HepG2 (cell line): Measurements from ENCODE around the gene TAAR5. TPM values are rescaled to one million over a fixed set of nuclear protein-coding genes. Genes with fewer than 3 reads are reported as not detected.
A peak's percentile ranks its signal among the peaks of the same experiment; 100 is the strongest.

Source experiments
- CHCHD3 ChIP-seq: sonication (generic); formaldehyde crosslinking; IDR thresholded peaks from 2 replicates; pipeline ENCODE4 v1.8.0; 2022; ENCODE audit warnings: mild to moderate bottlenecking, missing genetic modification reagents, moderate library complexity
- DNMT1 ChIP-seq: sonication (generic); formaldehyde crosslinking; IDR thresholded peaks from 2 replicates; pipeline ENCODE4 v1.5.1; 2020; ENCODE audit warnings: mild to moderate bottlenecking, missing genetic modification reagents
- HNRNPK ChIP-seq: fragments of 200-400 bp; formaldehyde crosslinking; IDR thresholded peaks from 2 replicates; pipeline ENCODE4 v1.6.1; 2018; ENCODE audit warnings: low read length, low read depth, moderate library complexity, mild to moderate bottlenecking; ENCODE audit not compliant: poor library complexity, severe bottlenecking
- MBD4 ChIP-seq: IDR thresholded peaks from 2 replicates; pipeline ENCODE4 v1.6.1; 2012; ENCODE audit warnings: low read length, inconsistent platforms, borderline replicate concordance
- MBNL3 ChIP-seq: fragments of 250-450 bp; sonication (Bioruptor Pico); conservative IDR thresholded peaks from 2 replicates; pipeline ENCODE4 v1.8.0; 2022; ENCODE audit warnings: mild to moderate bottlenecking, inconsistent platforms
- POGK ChIP-seq: sonication (generic); formaldehyde crosslinking; conservative IDR thresholded peaks from 2 replicates; pipeline ENCODE4 v1.8.0; 2022; ENCODE audit warnings: mild to moderate bottlenecking, moderate library complexity, missing genetic modification reagents
- POLR2AphosphoS2 ChIP-seq: IDR thresholded peaks from 2 replicates; pipeline ENCODE4 v1.6.1; 2011; ENCODE audit warnings: low read depth, low read length, improper control_type of control experiment
- RNF2 ChIP-seq: fragments of 450-650 bp; conservative IDR thresholded peaks from 2 replicates; pipeline ENCODE4 v1.6.1; 2016; ENCODE audit warnings: low read depth
- SMC3 ChIP-seq: IDR thresholded peaks from 2 replicates; pipeline ENCODE4 v1.6.1; 2011; ENCODE audit warnings: low read length, improper control_type of control experiment
- SNAPC5 ChIP-seq: sonication (generic); formaldehyde crosslinking; IDR thresholded peaks from 2 replicates; pipeline ENCODE4 v1.8.1; 2023; ENCODE audit warnings: mild to moderate bottlenecking, missing genetic modification reagents, borderline replicate concordance
- STAG1 ChIP-seq: sonication (generic); formaldehyde crosslinking; IDR thresholded peaks from 2 replicates; pipeline ENCODE4 v1.4.0; 2020; ENCODE audit warnings: missing genetic modification reagents
- ZBTB7B ChIP-seq: sonication (generic); formaldehyde crosslinking; IDR thresholded peaks from 2 replicates; pipeline ENCODE4 v1.4.0; 2020; ENCODE audit warnings: missing genetic modification reagents
- ZFP1 ChIP-seq: IDR thresholded peaks from 2 replicates; pipeline ENCODE4 v1.6.1; 2016
- ZFP90 ChIP-seq: sonication (generic); formaldehyde crosslinking; IDR thresholded peaks from 2 replicates; pipeline ENCODE4 v1.8.0; 2022; ENCODE audit warnings: missing genetic modification reagents, mild to moderate bottlenecking, inconsistent platforms, borderline replicate concordance
- ZMYM4 ChIP-seq: sonication (generic); formaldehyde crosslinking; IDR thresholded peaks from 2 replicates; pipeline ENCODE4 v1.8.1; 2023; ENCODE audit warnings: mild to moderate bottlenecking, missing genetic modification reagents
- ZNF142 ChIP-seq: sonication (generic); formaldehyde crosslinking; IDR thresholded peaks from 2 replicates; pipeline ENCODE4 v1.4.0; 2020; ENCODE audit warnings: missing genetic modification reagents
- ZNF276 ChIP-seq: sonication (generic); formaldehyde crosslinking; IDR thresholded peaks from 2 replicates; pipeline ENCODE4 v1.4.0; 2020; ENCODE audit warnings: mild to moderate bottlenecking, low read depth, missing genetic modification reagents
- ZNF3 ChIP-seq: IDR thresholded peaks from 2 replicates; pipeline ENCODE4 v1.7.0; 2017; ENCODE audit warnings: inconsistent platforms
- ZNF460 ChIP-seq: sonication (generic); formaldehyde crosslinking; IDR thresholded peaks from 2 replicates; pipeline ENCODE4 v1.5.1; 2020; ENCODE audit warnings: missing genetic modification reagents, mild to moderate bottlenecking, borderline replicate concordance
- ZNF570 ChIP-seq: sonication (generic); formaldehyde crosslinking; IDR thresholded peaks from 2 replicates; pipeline ENCODE4 v1.4.0; 2020; ENCODE audit warnings: mild to moderate bottlenecking, missing genetic modification reagents, borderline replicate concordance
- ZNF619 ChIP-seq: sonication (generic); formaldehyde crosslinking; IDR thresholded peaks from 2 replicates; pipeline ENCODE4 v1.4.0; 2020; ENCODE audit warnings: mild to moderate bottlenecking, missing genetic modification reagents
- ZNF691 ChIP-seq: sonication (generic); formaldehyde crosslinking; IDR thresholded peaks from 2 replicates; pipeline ENCODE4 v1.4.0; 2020; ENCODE audit warnings: missing genetic modification reagents, low read depth, mild to moderate bottlenecking, borderline replicate concordance
- polyA plus RNA-seq, 8 experiments: library from polyadenylated mRNA; depleted of rRNA in 3 of 8; stranded (reverse) in 7 of 8; unstranded in 1 of 8; fragments of >200 nt; fragmentation: Illumina TruSeq in 4 of 8; extraction: Trizol in 4 of 8; gene quantifications; 2 replicates each; pipeline versions ENCODE4 v1.2.1 to v1.2.3, GENCODE V29; 2011 to 2016; ENCODE audit warnings: low read depth in 4 of 8, missing spikeins in 1 of 8, mixed read lengths in 1 of 8; ENCODE audit not compliant: insufficient read depth in 1 of 8
- total RNA-seq, 5 experiments: library from RNA; depleted of rRNA; stranded (reverse); fragments of >200 nt; fragmentation: Illumina TruSeq; extraction: Trizol; gene quantifications; 2 replicates each; pipeline ENCODE4 v1.2.3, GENCODE V29; 2016; ENCODE audit warnings: low read depth in 1 of 5

TAAR5 gene
- total and polyA plus RNA-seq, 2 of the 13 experiments (the other 11 are each of a cell fraction or from before 2014, with no cell fraction given), result not detected

- no peak for TF ChIP-seq POLR2AphosphoS2
- TF ChIP-seq MBNL3 (CRISPR knock-in tag), result no peak
- no peak for TF ChIP-seq MBD4
- TF ChIP-seq ZNF570 (CRISPR knock-in tag), result no peak
- TF ChIP-seq ZNF460, result no peak
- TF ChIP-seq SNAPC5 (CRISPR knock-in tag), result no peak
- no peak for TF ChIP-seq ZNF619 (CRISPR knock-in tag)
- TF ChIP-seq ZNF3 (CRISPR knock-in tag), result no peak
- no peak for TF ChIP-seq CHCHD3 (CRISPR knock-in tag)
- TF ChIP-seq STAG1 (CRISPR knock-in tag), result peak; percentile 41
- no peak for TF ChIP-seq ZNF691 (CRISPR knock-in tag)
- no peak for TF ChIP-seq ZFP1 (CRISPR knock-in tag)
- no peak for TF ChIP-seq ZNF276
- no peak for TF ChIP-seq POGK (CRISPR knock-in tag)
- no peak for TF ChIP-seq ZFP90 (CRISPR knock-in tag)
- TF ChIP-seq ZBTB7B (CRISPR knock-in tag), result no peak
- TF ChIP-seq SMC3, result peak; percentile 27; the same call in 1 of the 2 replicates
- TF ChIP-seq RNF2, result 0 out of 2 replicates have a peak, but pooled peaks have one; percentile 36
- TF ChIP-seq DNMT1, result no peak
- TF ChIP-seq HNRNPK, result no peak
- TF ChIP-seq ZMYM4 (CRISPR knock-in tag), result peak; percentile 48
- no peak for TF ChIP-seq ZNF142 (CRISPR knock-in tag)
Measured at GRCh38 chr6:132598473-132598872, 8.9 kb upstream of the TAAR5 start (continued).
